K562 (cell line): ENCODE results near the gene PRPF8. TPM values are rescaled to one million over a fixed set of nuclear protein-coding genes. Genes with fewer than 3 reads are reported as not detected.

ENCODE experiments used
- BCL6 ChIP-seq: fragments of 250-450 bp; sonication (Bioruptor Pico); IDR thresholded peaks from 2 replicates; pipeline ENCODE4 v1.4.0; 2020
- ID3 ChIP-seq, 2 experiments: fragments of 250-450 bp in 1 of 2; fragments of 450-650 bp in 1 of 2; sonication (Bioruptor Pico) in 1 of 2; IDR thresholded peaks; 2 replicates each; pipeline versions ENCODE4 v1.6.1 to v1.8.0; 2016 to 2021; ENCODE audit warnings: mild to moderate bottlenecking in 2 of 2, moderate library complexity in 2 of 2, missing compliant biosample characterization in 1 of 2, missing genetic modification characterization in 1 of 2
- IRF9 ChIP-seq: fragments of 450-650 bp; IDR thresholded peaks from 2 replicates; pipeline ENCODE4 v1.6.1; 2016; ENCODE audit warnings: missing biosample characterization, missing genetic modification characterization
- MBD2 ChIP-seq: sonication (generic); IDR thresholded peaks from 2 replicates; pipeline ENCODE4 v1.6.1; 2016; ENCODE audit warnings: low read depth, borderline replicate concordance
- NFATC3 ChIP-seq: fragments of 450-650 bp; IDR thresholded peaks from 2 replicates; pipeline ENCODE4 v1.6.1; 2017; ENCODE audit warnings: mild to moderate bottlenecking
- NFXL1 ChIP-seq: fragments of 450-650 bp; formaldehyde crosslinking; IDR thresholded peaks from 2 replicates; pipeline ENCODE4 v1.4.0; 2021; ENCODE audit warnings: mild to moderate bottlenecking
- PHB2 ChIP-seq: fragments of 450-650 bp; IDR thresholded peaks from 2 replicates; pipeline ENCODE4 v1.6.1; 2017; ENCODE audit warnings: low read depth
- PHF8 ChIP-seq: fragments of 200-600 bp; sonication (generic); IDR thresholded peaks from 2 replicates; pipeline ENCODE4 v1.6.1; 2012; ENCODE audit warnings: mixed run types, mild to moderate bottlenecking, inconsistent platforms, low read length, moderate library complexity, borderline replicate concordance
- POLR2B ChIP-seq: fragments of 450-650 bp; IDR thresholded peaks from 2 replicates; pipeline ENCODE4 v1.6.1; 2018; ENCODE audit warnings: low read depth; ENCODE audit not compliant: partially characterized antibody
- POLR2H ChIP-seq: IDR thresholded peaks from 2 replicates; pipeline ENCODE4 v1.6.1; 2016; ENCODE audit warnings: missing genetic modification characterization, low read depth, mild to moderate bottlenecking, control low read depth, missing compliant biosample characterization, moderate library complexity
- RFX7 ChIP-seq: fragments of 250-450 bp; sonication (Bioruptor Pico); IDR thresholded peaks from 2 replicates; pipeline ENCODE4 v1.5.1; 2021; ENCODE audit warnings: mild to moderate bottlenecking
- TEAD2 ChIP-seq: fragments of 450-650 bp; IDR thresholded peaks from 2 replicates; pipeline ENCODE4 v1.6.1; 2016; ENCODE audit warnings: missing genetic modification characterization, control low read depth, missing compliant biosample characterization
- TFAP4 ChIP-seq: sonication (generic); formaldehyde crosslinking; IDR thresholded peaks from 2 replicates; pipeline ENCODE4 v1.8.0; 2022; ENCODE audit warnings: missing genetic modification reagents, mild to moderate bottlenecking, moderate library complexity, borderline replicate concordance
- ZBTB26 ChIP-seq: fragments of 450-650 bp; formaldehyde crosslinking; IDR thresholded peaks from 2 replicates; pipeline ENCODE4 v1.4.0; 2022; ENCODE audit warnings: missing genetic modification characterization
- ZFP36 ChIP-seq: fragments of 150-350 bp; IDR thresholded peaks from 2 replicates; pipeline ENCODE4 v1.6.1; 2018; ENCODE audit warnings: low read length, low read depth; ENCODE audit not compliant: partially characterized antibody
- ZNF174 ChIP-seq: fragments of 250-450 bp; sonication (Bioruptor Pico); IDR thresholded peaks from 2 replicates; pipeline ENCODE4 v1.4.0; 2020; ENCODE audit warnings: mild to moderate bottlenecking
- ZSCAN32 ChIP-seq: fragments of 450-650 bp; formaldehyde crosslinking; IDR thresholded peaks from 2 replicates; pipeline ENCODE4 v1.4.0; 2020; ENCODE audit warnings: mild to moderate bottlenecking, moderate library complexity
- polyA plus RNA-seq, 8 experiments: library from polyadenylated mRNA; depleted of rRNA in 4 of 8; stranded (reverse) in 5 of 8; unstranded in 3 of 8; fragments of >200 nt; fragmentation: Nextera tagmentation in 2 of 8; fragmentation: Illumina TruSeq in 1 of 8; extraction: Ambion mirVana in 2 of 8; extraction: Trizol in 1 of 8; gene quantifications; 2 replicates each; pipeline versions ENCODE4 v1.2.1 to v1.2.3, GENCODE V29; 2011 to 2014; ENCODE audit warnings: inconsistent platforms in 1 of 8, missing spikeins in 1 of 8
- total RNA-seq, 7 experiments: library from RNA; depleted of rRNA in 6 of 7; stranded (reverse); fragments of >200 nt in 6 of 7; fragmentation: Illumina TruSeq in 2 of 7; extraction: Trizol in 2 of 7; gene quantifications; 2 replicates each; pipeline versions ENCODE4 v1.2.1 to v1.2.3, GENCODE V29; 2011 to 2021; ENCODE audit warnings: low replicate concordance in 1 of 7
- TF ChIP-seq, protein P1 (sequence below), 2 experiments: fragments of 450-650 bp; conservative IDR thresholded peaks; 2 replicates each; pipeline ENCODE4 v1.6.1; 2017; ENCODE audit warnings: mild to moderate bottlenecking in 2 of 2, moderate library complexity in 2 of 2
- TF ChIP-seq, protein P2 (sequence below): fragments of 450-650 bp; IDR thresholded peaks from 2 replicates; pipeline ENCODE4 v1.6.1; 2016
- TF ChIP-seq, protein P3 (sequence below): fragments of 250-450 bp; sonication (Bioruptor Pico); IDR thresholded peaks from 2 replicates; pipeline ENCODE4 v1.5.0; 2021

PRPF8 gene
- total and polyA plus RNA-seq, 9 of the 15 experiments (the other 6 are each of a cell fraction or from before 2014, with no cell fraction given): 64.3 to 294 (median 85.9) TPM

- TF ChIP-seq ID3 (CRISPR knock-in tag; IDR thresholded peaks at IDR 0.05): no peak
- TF ChIP-seq ID3 (tag; IDR thresholded peaks at IDR 0.05): no peak; the same call in 1 of the 2 replicates
- TF ChIP-seq BCL6 (CRISPR knock-in tag): no peak
- TF ChIP-seq ZSCAN32 (CRISPR knock-in tag): no peak
- TF ChIP-seq ZBTB26 (CRISPR knock-in tag): no peak
- TF ChIP-seq PHB2: no peak
- no peak for TF ChIP-seq IRF9 (tag)
- no peak for TF ChIP-seq RFX7 (CRISPR knock-in tag)
- TF ChIP-seq ZFP36: no peak
- TF ChIP-seq, protein P1, sequence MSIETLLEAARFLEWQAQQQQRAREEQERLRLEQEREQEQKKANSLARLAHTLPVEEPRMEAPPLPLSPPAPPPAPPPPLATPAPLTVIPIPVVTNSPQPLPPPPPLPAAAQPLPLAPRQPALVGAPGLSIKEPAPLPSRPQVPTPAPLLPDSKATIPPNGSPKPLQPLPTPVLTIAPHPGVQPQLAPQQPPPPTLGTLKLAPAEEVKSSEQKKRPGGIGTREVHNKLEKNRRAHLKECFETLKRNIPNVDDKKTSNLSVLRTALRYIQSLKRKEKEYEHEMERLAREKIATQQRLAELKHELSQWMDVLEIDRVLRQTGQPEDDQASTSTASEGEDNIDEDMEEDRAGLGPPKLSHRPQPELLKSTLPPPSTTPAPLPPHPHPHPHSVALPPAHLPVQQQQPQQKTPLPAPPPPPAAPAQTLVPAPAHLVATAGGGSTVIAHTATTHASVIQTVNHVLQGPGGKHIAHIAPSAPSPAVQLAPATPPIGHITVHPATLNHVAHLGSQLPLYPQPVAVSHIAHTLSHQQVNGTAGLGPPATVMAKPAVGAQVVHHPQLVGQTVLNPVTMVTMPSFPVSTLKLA (conservative IDR thresholded peaks at IDR 0.05): peak; percentile 64 to 84; a peak in 3 of 4 replicates
- TF ChIP-seq MBD2: peak; percentile 55
- TF ChIP-seq PHF8: peak; percentile 34; the same call in 1 of the 2 replicates
- TF ChIP-seq, protein P2, sequence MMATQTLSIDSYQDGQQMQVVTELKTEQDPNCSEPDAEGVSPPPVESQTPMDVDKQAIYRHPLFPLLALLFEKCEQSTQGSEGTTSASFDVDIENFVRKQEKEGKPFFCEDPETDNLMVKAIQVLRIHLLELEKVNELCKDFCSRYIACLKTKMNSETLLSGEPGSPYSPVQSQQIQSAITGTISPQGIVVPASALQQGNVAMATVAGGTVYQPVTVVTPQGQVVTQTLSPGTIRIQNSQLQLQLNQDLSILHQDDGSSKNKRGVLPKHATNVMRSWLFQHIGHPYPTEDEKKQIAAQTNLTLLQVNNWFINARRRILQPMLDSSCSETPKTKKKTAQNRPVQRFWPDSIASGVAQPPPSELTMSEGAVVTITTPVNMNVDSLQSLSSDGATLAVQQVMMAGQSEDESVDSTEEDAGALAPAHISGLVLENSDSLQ: no peak
- TF ChIP-seq ZNF174 (CRISPR knock-in tag): no peak
- peak; percentile 100 for TF ChIP-seq TFAP4
- TF ChIP-seq, protein P3, sequence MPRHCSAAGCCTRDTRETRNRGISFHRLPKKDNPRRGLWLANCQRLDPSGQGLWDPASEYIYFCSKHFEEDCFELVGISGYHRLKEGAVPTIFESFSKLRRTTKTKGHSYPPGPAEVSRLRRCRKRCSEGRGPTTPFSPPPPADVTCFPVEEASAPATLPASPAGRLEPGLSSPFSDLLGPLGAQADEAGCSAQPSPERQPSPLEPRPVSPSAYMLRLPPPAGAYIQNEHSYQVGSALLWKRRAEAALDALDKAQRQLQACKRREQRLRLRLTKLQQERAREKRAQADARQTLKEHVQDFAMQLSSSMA (CRISPR knock-in tag): no peak
- TF ChIP-seq NFXL1 (CRISPR knock-in tag): no peak
- TF ChIP-seq NFATC3: no peak
- peak; percentile 61 for TF ChIP-seq POLR2B
- no peak for TF ChIP-seq TEAD2
- TF ChIP-seq POLR2H (tag): peak; percentile 64; the same call in 1 of the 2 replicates
These were observed 32.4 kb upstream of the PRPF8 start (continued) for GRCh38 chr17:1716912-1717695.
